Esophagus (tissue), 2 donors: Measurements from ENCODE around the gene KPNA6. TPM values are rescaled to one million over a fixed set of nuclear protein-coding genes. Genes with fewer than 3 reads are reported as not detected.
A peak's percentile ranks its signal among the peaks of the same experiment; 100 is the strongest.
"Not testable (repeated sequence)": the region's sequence is repeated elsewhere in the genome, so short reads cannot be mapped to it uniquely, and the experiment has no call there.

ENCODE experiments used
- H3K27ac ChIP-seq, 2 donors: one replicate each; pipeline ENCODE4 v1.5.1; 2013; ENCODE audit warnings: low read depth in 2 of 2, mild to moderate bottlenecking in 2 of 2, inconsistent platforms in 1 of 2, low read length in 1 of 2, moderate library complexity in 1 of 2
- H3K27me3 ChIP-seq, 2 donors: one replicate each; pipeline ENCODE4 v1.6.1; 2013; ENCODE audit warnings: low read length in 2 of 2, control low read depth in 1 of 2, mild to moderate bottlenecking in 1 of 2; ENCODE audit not compliant: insufficient read depth in 2 of 2, control insufficient read depth in 1 of 2
- H3K36me3 ChIP-seq, 2 donors: one replicate each; pipeline ENCODE4 v1.6.1; 2013; ENCODE audit warnings: low read length in 1 of 2; ENCODE audit not compliant: control insufficient read depth in 2 of 2, insufficient read depth in 2 of 2
- H3K4me1 ChIP-seq, 2 donors: one replicate each; pipeline ENCODE4 v1.6.1; 2013; ENCODE audit warnings: low read length in 1 of 2; ENCODE audit not compliant: control insufficient read depth in 2 of 2, insufficient read depth in 2 of 2
- H3K4me3 ChIP-seq, 2 donors: one replicate each; pipeline ENCODE4 v1.5.1; 2013; ENCODE audit warnings: low read length in 2 of 2, mild to moderate bottlenecking in 2 of 2, low read depth in 1 of 2, moderate library complexity in 1 of 2
- H3K9me3 ChIP-seq, 2 donors: one replicate each; pipeline ENCODE4 v1.6.1; 2013; ENCODE audit warnings: mild to moderate bottlenecking in 2 of 2, low read depth in 1 of 2, low read length in 1 of 2, moderate library complexity in 1 of 2; ENCODE audit not compliant: control insufficient read depth in 2 of 2, insufficient read depth in 1 of 2
- WGBS, 2 donors: extraction: QIAGEN DNeasy Blood & Tissue Kit; methylation state at CpG; one replicate each; pipeline ENCODE4 v1.1.7; 2013; 5-methylcytosine and 5-hydroxymethylcytosine counted together
- polyA plus RNA-seq, 2 donors: library from polyadenylated mRNA; stranded (reverse); fragments of 200-250 nt; gene quantifications; one replicate each; pipeline ENCODE4 v1.2.3, GENCODE V29; 2013
- donor health status: healthy with polysubstance abuse.
- donor health status: Bipolar disorder and iron deficiency.

The KPNA6 gene
- polyA plus RNA-seq, 2 donors, result 6.9 to 9.9 TPM

- Histone ChIP-seq H3K27me3 (no peaks in the 10 kb centered on the region), H3K9me3 (no peaks in the 10 kb centered on the region), H3K4me3 (peak within 1 kb of the TSS; percentile 77 to 89), H3K4me1 (peaks cover 0 to 5% of the 10 kb centered on the region in 2 donors), H3K27ac (peak within 1 kb of the TSS; percentile 90 to 97), H3K36me3 (peaks cover 14 to 15% of the 10 kb centered on the region in 2 donors)
- 0 to 1% methylated on average over 65 to 67 of the region's 67 CpGs for WGBS, 2 donors
Observed at GRCh38 chr1:32072622-32073298, 35.1 kb upstream of the KPNA6 start, which contains the start of gene TMEM39B. Gene TMEM39B, plus strand, starts transcription at chr1:32072939. Its CDS starts 109 bp downstream, at chr1:32073048.

- H3K36me3 ChIP-seq, result peaks cover 15 to 23% of the 10 kb centered on the region in 2 donors
- H3K4me3 ChIP-seq, result peak overlapping the region; percentile 77 to 89
- no peaks in the 10 kb centered on the region for H3K27me3 ChIP-seq
- 26 to 31% methylated on average over 28 of the region's 28 CpGs for WGBS, 2 donors
- peak overlapping the region; percentile 90 to 97 for H3K27ac ChIP-seq
- peaks cover 0 to 5% of the 10 kb centered on the region in 2 donors for H3K4me1 ChIP-seq
- no peaks in the 10 kb centered on the region for H3K9me3 ChIP-seq
Observed at GRCh38 chr1:32073299-32074229, 34.3 kb upstream of the KPNA6 start.

- no peaks in the 10 kb centered on the region for H3K4me1 ChIP-seq
- no peaks in the 10 kb centered on the region for H3K27me3 ChIP-seq
- H3K27ac ChIP-seq, result no peak overlapping the region
- peaks cover 15 to 24% of the 10 kb centered on the region in 2 donors for H3K36me3 ChIP-seq
- no peaks in the 10 kb centered on the region for H3K9me3 ChIP-seq
- H3K4me3 ChIP-seq, result no peak overlapping the region
- 96% methylated on average over 9 of the region's 9 CpGs for WGBS, 2 donors
Observed at GRCh38 chr1:32074841-32075240, 33.0 kb upstream of the KPNA6 start.

GRCh38 chr1:32077451-32077850 lies 30.4 kb upstream of the KPNA6 start:
- 86 to 90% methylated on average over 3 of the region's 3 CpGs for WGBS, 2 donors
- peaks cover 15 to 24% of the 10 kb centered on the region in 2 donors for H3K36me3 ChIP-seq

GRCh38 chr1:32082022-32082421 lies 25.8 kb upstream of the KPNA6 start:
- no peaks in the 10 kb centered on the region for H3K4me1 ChIP-seq
- H3K36me3 ChIP-seq, result peaks cover 13 to 15% of the 10 kb centered on the region in 2 donors
- no peaks in the 10 kb centered on the region for H3K27me3 ChIP-seq
- no peak overlapping the region for H3K4me3 ChIP-seq
- no peak overlapping the region for H3K27ac ChIP-seq
- 62 to 71% methylated on average over 1 of the region's 1 CpG for WGBS, 2 donors
- no peaks in the 10 kb centered on the region for H3K9me3 ChIP-seq

More at GRCh38 chr1:32077451-32077850, 30.4 kb upstream of the KPNA6 start:
- H3K4me1 ChIP-seq, result no peaks in the 10 kb centered on the region
- H3K9me3 ChIP-seq, result no peaks in the 10 kb centered on the region
- H3K4me3 ChIP-seq, result no peak overlapping the region
- H3K27ac ChIP-seq, result no peak overlapping the region
- no peaks in the 10 kb centered on the region for H3K27me3 ChIP-seq

- H3K4me3 ChIP-seq, H3K36me3 ChIP-seq: not testable (repeated sequence)
- 97% methylated on average over 2 of the region's 2 CpGs for WGBS, 2 donors
Observed at GRCh38 chr1:32086381-32086780, 21.5 kb upstream of the KPNA6 start.

GRCh38 chr1:32091176-32091575 lies 16.7 kb upstream of the KPNA6 start:
- Histone ChIP-seq H3K4me3 (no peak overlapping the region), H3K9me3 (no peaks in the 10 kb centered on the region), H3K27ac (no peak overlapping the region), H3K36me3 (peaks cover 5 to 25% of the 10 kb centered on the region in 2 donors), H3K4me1 (peaks cover 0 to 2% of the 10 kb centered on the region in 2 donors), H3K27me3 (no peaks in the 10 kb centered on the region)
- WGBS, 2 donors, result 95 to 96% methylated on average over 8 of the region's 8 CpGs

More at GRCh38 chr1:32086381-32086780, 21.5 kb upstream of the KPNA6 start:
- not testable (repeated sequence) for H3K9me3 ChIP-seq, H3K27me3 ChIP-seq, H3K4me1 ChIP-seq
- peak overlapping the region in 1 of 2 donors; percentile 3 for H3K27ac ChIP-seq

GRCh38 chr1:32091591-32091990 lies 16.3 kb upstream of the KPNA6 start:
- H3K36me3 ChIP-seq, result peaks cover 5 to 26% of the 10 kb centered on the region in 2 donors
- peaks cover 0 to 2% of the 10 kb centered on the region in 2 donors for H3K4me1 ChIP-seq
- H3K4me3 ChIP-seq, result no peak overlapping the region

GRCh38 chr1:32094746-32095521 lies 12.9 kb upstream of the KPNA6 start:
- 81 to 82% methylated on average over 11 of the region's 11 CpGs for WGBS, 2 donors
- no peak overlapping the region for H3K4me3 ChIP-seq
- peak overlapping the region in 1 of 2 donors; percentile 51 for H3K27ac ChIP-seq
- H3K27me3 ChIP-seq, result no peaks in the 10 kb centered on the region
- H3K9me3 ChIP-seq, result no peaks in the 10 kb centered on the region
- H3K4me1 ChIP-seq, result peaks cover 0 to 2% of the 10 kb centered on the region in 2 donors
- peaks cover 5 to 33% of the 10 kb centered on the region in 2 donors for H3K36me3 ChIP-seq

More at GRCh38 chr1:32091591-32091990, 16.3 kb upstream of the KPNA6 start:
- Histone ChIP-seq H3K27ac (no peak overlapping the region), H3K9me3 (no peaks in the 10 kb centered on the region), H3K27me3 (no peaks in the 10 kb centered on the region)
- 92 to 94% methylated on average over 15 of the region's 15 CpGs for WGBS, 2 donors
